ENCODE data around the gene CBX2. TPM values are rescaled to one million over a fixed set of nuclear protein-coding genes. Genes with fewer than 3 reads are reported as not detected.

The CBX2 gene
- total RNA-seq, 4 donors from 2014 or later = 0.81 to 2.5 (median 2.0) TPM

GRCh38 chr17:79824893-79825579 is 47.1 kb downstream of the CBX2 start:
- 93 to 100% methylated on average over 3 to 6 of the region's 6 CpGs for WGBS, 2 donors (ENCODE audit: low coverage in 1 of 2)
- Histone ChIP-seq H3K4me3 (no peak overlapping the region), H3K36me3 (no peaks in the 10 kb centered on the region), H3K9me3 (no peaks in the 10 kb centered on the region), H3K27me3 (peaks cover 31% of the 10 kb centered on the region), H3K27ac (no peak overlapping the region), H3K4me1 (peaks cover 0 to 6% (median 0%) of the 10 kb centered on the region in 3 donors)
- no peak for ATAC-seq
- no peak for TF ChIP-seq EP300 (IDR thresholded peaks at IDR 0.05)
- no peak for TF ChIP-seq CTCF (IDR thresholded peaks at IDR 0.05)
- no peak for TF ChIP-seq POLR2AphosphoS5 (IDR thresholded peaks at IDR 0.05)
- no peak for TF ChIP-seq POLR2A (IDR thresholded peaks at IDR 0.05)

- no peaks in the 10 kb centered on the region for H3K9me3 ChIP-seq
- no peaks in the 10 kb centered on the region for H3K36me3 ChIP-seq
- no peak for TF ChIP-seq POLR2AphosphoS5 (IDR thresholded peaks at IDR 0.05)
- no peak for TF ChIP-seq CTCF (IDR thresholded peaks at IDR 0.05)
- TF ChIP-seq POLR2A (IDR thresholded peaks at IDR 0.05) = no peak
- TF ChIP-seq EP300 (IDR thresholded peaks at IDR 0.05) = no peak
- no peak overlapping the region for H3K27ac ChIP-seq
- no peak overlapping the region for H3K4me3 ChIP-seq
- peaks cover 0 to 6% (median 0%) of the 10 kb centered on the region in 3 donors for H3K4me1 ChIP-seq
- 94 to 100% methylated on average over 1 to 4 of the region's 5 CpGs for WGBS, 2 donors (ENCODE audit: low coverage in 1 of 2)
- no peak for ATAC-seq
- H3K27me3 ChIP-seq = peaks cover 31% of the 10 kb centered on the region
Observed at GRCh38 chr17:79825580-79825921, 47.6 kb downstream of the CBX2 start.

- Histone ChIP-seq H3K27me3 (peaks cover 31% of the 10 kb centered on the region), H3K4me1 (peaks cover 0 to 13% (median under 1%) of the 10 kb centered on the region in 3 donors), H3K27ac (no peak overlapping the region), H3K36me3 (no peaks in the 10 kb centered on the region), H3K4me3 (no peak overlapping the region), H3K9me3 (no peaks in the 10 kb centered on the region)
- no peak for TF ChIP-seq POLR2AphosphoS5 (IDR thresholded peaks at IDR 0.05)
- TF ChIP-seq POLR2A (IDR thresholded peaks at IDR 0.05) = no peak
- TF ChIP-seq CTCF (IDR thresholded peaks at IDR 0.05) = no peak
- no peak for TF ChIP-seq EP300 (IDR thresholded peaks at IDR 0.05)
- 13 to 21% methylated on average over 8 to 10 of the region's 11 CpGs for WGBS, 2 donors (ENCODE audit: low coverage in 1 of 2)
- no peak for ATAC-seq
Observed at GRCh38 chr17:79826204-79826680, 48.3 kb downstream of the CBX2 start.

- Histone ChIP-seq H3K27ac (no peak overlapping the region), H3K27me3 (peaks cover 31% of the 10 kb centered on the region), H3K9me3 (no peaks in the 10 kb centered on the region), H3K4me3 (no peak overlapping the region), H3K4me1 (peaks cover 0 to 21% (median 9%) of the 10 kb centered on the region in 3 donors), H3K36me3 (no peaks in the 10 kb centered on the region)
- TF ChIP-seq EP300 (IDR thresholded peaks at IDR 0.05) (no peak), CTCF (IDR thresholded peaks at IDR 0.05) (no peak), POLR2AphosphoS5 (IDR thresholded peaks at IDR 0.05) (no peak), POLR2A (IDR thresholded peaks at IDR 0.05) (no peak)
- 84 to 85% methylated on average over 19 to 20 of the region's 26 CpGs for WGBS, 2 donors (ENCODE audit: low coverage in 1 of 2)
- no peak for ATAC-seq
Observed at GRCh38 chr17:79826841-79827578, 49.1 kb downstream of the CBX2 start.
